DOHH2 (cell line): ENCODE results near the gene ATP2A2.

ENCODE experiments used
- EZH2phosphoT487 ChIP-seq: fragments of 200-600 bp; sonication (generic); IDR thresholded peaks from 2 replicates; pipeline ENCODE4 v1.6.1; 2017; ENCODE audit warnings: borderline replicate concordance, mild to moderate bottlenecking, antibody characterized with exemption, low read length, moderate library complexity, mixed read lengths
- TF ChIP-seq, protein P1 (sequence below): fragments of 200-600 bp; sonication (generic); IDR thresholded peaks from one replicate; pipeline ENCODE4 v1.5.1; 2014; ENCODE audit warnings: antibody characterized with exemption, mild to moderate bottlenecking, low read depth, low read length; ENCODE audit not compliant: poor library complexity, severe bottlenecking

- TF ChIP-seq, protein P1, sequence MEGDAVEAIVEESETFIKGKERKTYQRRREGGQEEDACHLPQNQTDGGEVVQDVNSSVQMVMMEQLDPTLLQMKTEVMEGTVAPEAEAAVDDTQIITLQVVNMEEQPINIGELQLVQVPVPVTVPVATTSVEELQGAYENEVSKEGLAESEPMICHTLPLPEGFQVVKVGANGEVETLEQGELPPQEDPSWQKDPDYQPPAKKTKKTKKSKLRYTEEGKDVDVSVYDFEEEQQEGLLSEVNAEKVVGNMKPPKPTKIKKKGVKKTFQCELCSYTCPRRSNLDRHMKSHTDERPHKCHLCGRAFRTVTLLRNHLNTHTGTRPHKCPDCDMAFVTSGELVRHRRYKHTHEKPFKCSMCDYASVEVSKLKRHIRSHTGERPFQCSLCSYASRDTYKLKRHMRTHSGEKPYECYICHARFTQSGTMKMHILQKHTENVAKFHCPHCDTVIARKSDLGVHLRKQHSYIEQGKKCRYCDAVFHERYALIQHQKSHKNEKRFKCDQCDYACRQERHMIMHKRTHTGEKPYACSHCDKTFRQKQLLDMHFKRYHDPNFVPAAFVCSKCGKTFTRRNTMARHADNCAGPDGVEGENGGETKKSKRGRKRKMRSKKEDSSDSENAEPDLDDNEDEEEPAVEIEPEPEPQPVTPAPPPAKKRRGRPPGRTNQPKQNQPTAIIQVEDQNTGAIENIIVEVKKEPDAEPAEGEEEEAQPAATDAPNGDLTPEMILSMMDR = no peak
- no peak for TF ChIP-seq EZH2phosphoT487
These were observed 28.3 kb upstream of the ATP2A2 start for GRCh38 chr12:110252716-110253115.
